ENCODE results near the gene ENDOV. TPM values are rescaled to one million over a fixed set of nuclear protein-coding genes. Genes with fewer than 3 reads are reported as not detected.

The ENDOV gene
- total RNA-seq, 1 experiment from 2014 or later, result 14.1 TPM

- H3K36me3 ChIP-seq (ENCODE audit: insufficient read depth, low read length, poor library complexity, severe bottlenecking), result peaks cover 72% of the 10 kb centered on the region
- ChIA-PET CTCF (no interaction called here), POLR2A (ENCODE audit: low non-redundant PET) (interaction anchor here (0.6 kb wide), 1 partner anchor 1775 kb away, joined by 3 read pairs; no protein-coding TSS in a partner anchor)
- BruUV-seq (replicated peaks), result no TSS peak
- no peak overlapping the region for H3K4me3 ChIP-seq (ENCODE audit: low read depth, low read length, poor library complexity, severe bottlenecking)
- no peaks in the 10 kb centered on the region for H3K27me3 ChIP-seq (replicated peaks; ENCODE audit: insufficient read depth, low read depth, low read length, poor library complexity)
- H3K9me3 ChIP-seq (ENCODE audit: low read depth, low read length, poor library complexity, severe bottlenecking), result no peaks in the 10 kb centered on the region
- TF ChIP-seq CTCF (conservative IDR thresholded peaks at IDR 0.05; ENCODE audit: low read depth, low read length) (no peak), EZH2 (IDR thresholded peaks at IDR 0.05; ENCODE audit: borderline replicate concordance, low read depth, low read length, poor library complexity, severe bottlenecking) (no peak)
- H3K27ac ChIP-seq (ENCODE audit: low read depth, low read length, poor library complexity, severe bottlenecking), result no peak overlapping the region
- no peak for DNase-seq (ENCODE audit: low spot score)
- H3K4me1 ChIP-seq (ENCODE audit: insufficient read depth, low read length, poor library complexity, severe bottlenecking), result no peaks in the 10 kb centered on the region
- intact Hi-C loops (cut with micrococcal nuclease; ENCODE audit: unreplicated experiment), result no loop called here
Measured at GRCh38 chr17:80380555-80381002, 34.4 kb upstream of the ENDOV start.

- peaks cover 69% of the 10 kb centered on the region for H3K36me3 ChIP-seq (ENCODE audit: insufficient read depth, low read length, poor library complexity, severe bottlenecking)
- CTCF ChIA-PET, result no interaction called here
- no TSS peak for BruUV-seq (replicated peaks)
Measured at GRCh38 chr17:80381416-80381923, 33.5 kb upstream of the ENDOV start.

GRCh38 chr17:80382446-80382845, 32.5 kb upstream of the ENDOV start:
- POLR2A ChIA-PET (ENCODE audit: low non-redundant PET), result no interaction called here

More at GRCh38 chr17:80381416-80381923, 33.5 kb upstream of the ENDOV start:
- intact Hi-C loops (cut with micrococcal nuclease; ENCODE audit: unreplicated experiment), result no loop called here
- Histone ChIP-seq H3K27me3 (replicated peaks; ENCODE audit: insufficient read depth, low read depth, low read length, poor library complexity) (no peaks in the 10 kb centered on the region), H3K9me3 (ENCODE audit: low read depth, low read length, poor library complexity, severe bottlenecking) (no peaks in the 10 kb centered on the region), H3K27ac (ENCODE audit: low read depth, low read length, poor library complexity, severe bottlenecking) (no peak overlapping the region), H3K4me3 (ENCODE audit: low read depth, low read length, poor library complexity, severe bottlenecking) (no peak overlapping the region), H3K4me1 (ENCODE audit: insufficient read depth, low read length, poor library complexity, severe bottlenecking) (no peaks in the 10 kb centered on the region)
- POLR2A ChIA-PET (ENCODE audit: low non-redundant PET), result interaction anchor here (0.6 kb wide), 1 partner anchor 1776 kb away, joined by 3 read pairs; no protein-coding TSS in a partner anchor
- TF ChIP-seq CTCF (conservative IDR thresholded peaks at IDR 0.05; ENCODE audit: low read depth, low read length), result no peak
- TF ChIP-seq EZH2 (IDR thresholded peaks at IDR 0.05; ENCODE audit: borderline replicate concordance, low read depth, low read length, poor library complexity, severe bottlenecking), result no peak
- DNase-seq (ENCODE audit: low spot score), result no peak

More at GRCh38 chr17:80382446-80382845, 32.5 kb upstream of the ENDOV start:
- peaks cover 68% of the 10 kb centered on the region for H3K36me3 ChIP-seq (ENCODE audit: insufficient read depth, low read length, poor library complexity, severe bottlenecking)
- no peaks in the 10 kb centered on the region for H3K27me3 ChIP-seq (replicated peaks; ENCODE audit: insufficient read depth, low read depth, low read length, poor library complexity)
- no peak overlapping the region for H3K27ac ChIP-seq (ENCODE audit: low read depth, low read length, poor library complexity, severe bottlenecking)
- intact Hi-C loops (cut with micrococcal nuclease; ENCODE audit: unreplicated experiment), result no loop called here
- CTCF ChIA-PET, result no interaction called here
- no peak for DNase-seq (ENCODE audit: low spot score)
- no peak for TF ChIP-seq CTCF (conservative IDR thresholded peaks at IDR 0.05; ENCODE audit: low read depth, low read length)
- no peak for TF ChIP-seq EZH2 (IDR thresholded peaks at IDR 0.05; ENCODE audit: borderline replicate concordance, low read depth, low read length, poor library complexity, severe bottlenecking)
- H3K4me1 ChIP-seq (ENCODE audit: insufficient read depth, low read length, poor library complexity, severe bottlenecking), result no peaks in the 10 kb centered on the region
- no peaks in the 10 kb centered on the region for H3K9me3 ChIP-seq (ENCODE audit: low read depth, low read length, poor library complexity, severe bottlenecking)
- no peak overlapping the region for H3K4me3 ChIP-seq (ENCODE audit: low read depth, low read length, poor library complexity, severe bottlenecking)
- no TSS peak for BruUV-seq (replicated peaks)
